K562 (cell line): ENCODE results near the gene HTR5A. TPM values are rescaled to one million over a fixed set of nuclear protein-coding genes. Genes with fewer than 3 reads are reported as not detected.

Source experiments
- ATAC-seq: fragments of 200-7000 bp; cut with Tn5 transposase; 3 replicates; pipeline ENCODE4 v1.9.1; 2020; ENCODE audit warnings: moderate library complexity
- BruUV-seq: library from RNA; stranded (reverse); fragments of 400-500 nt; replicated peaks from 2 replicates; lab custom pipeline; 2021; lab: Mats Ljungman, UMichigan
- CTCF ChIA-PET: fragments of 300-600 bp; formaldehyde crosslinking; extraction: SDS; loops from one replicate; lab custom pipeline; 2021; ENCODE audit warnings: low intra/inter-chr PET ratio; lab: Yijun Ruan, JAX
- POLR2A ChIA-PET: fragments of 300-600, 350-650 bp; sonication (Branson Sonifier 250); formaldehyde crosslinking; extraction: SDS; loops from one replicate; lab custom pipeline; 2021; ENCODE audit warnings: antibody characterized with exemption, inconsistent platforms; lab: Yijun Ruan, JAX
- DNase-seq, 4 experiments: peaks; one replicate each; pipeline versions ENCODE4 v3.0.0 to v3.0.0-alpha.2; 2011 to 2018; ENCODE audit warnings: low spot score in 3 of 4, mixed read lengths in 3 of 4; ENCODE audit errors: extremely low read depth in 1 of 4
- FAIRE-seq: peaks from 2 replicates; lab custom pipeline; 2011; peaks lifted over from hg19 to GRCh38; lab: Jason Lieb, UNC
- H2AFZ ChIP-seq: 2 replicates; pipeline ENCODE4 v1.6.0; 2011; ENCODE audit warnings: low read depth, low read length, control low read depth, inconsistent platforms
- H3K27ac ChIP-seq: fragments of 200-600 bp; 3 replicates; pipeline ENCODE4 v1.8.0; 2011; ENCODE audit warnings: low read depth, mild to moderate bottlenecking, control low read depth, inconsistent platforms, low read length, moderate library complexity, mixed read lengths; ENCODE audit errors: extremely low read depth
- H3K27me3 ChIP-seq, 2 experiments: fragments of 300-600 bp in 1 of 2; 2 replicates in 1 of 2; 3 replicates in 1 of 2; pipeline versions ENCODE4 v1.6.0 to v1.8.0; 2011; ENCODE audit warnings: inconsistent platforms in 2 of 2, low read length in 2 of 2, mild to moderate bottlenecking in 1 of 2, mixed read lengths in 1 of 2, moderate library complexity in 1 of 2; ENCODE audit not compliant: control insufficient read depth in 2 of 2, insufficient read depth in 2 of 2
- H3K36me3 ChIP-seq: fragments of 300-600 bp; 3 replicates; pipeline ENCODE4 v1.8.0; 2011; ENCODE audit warnings: mild to moderate bottlenecking, low read length, inconsistent platforms; ENCODE audit not compliant: control insufficient read depth, insufficient read depth
- H3K4me1 ChIP-seq, 2 experiments: fragments of 200-600 bp in 1 of 2; replicated peaks in 1 of 2; 2 replicates in 1 of 2; 3 replicates in 1 of 2; pipeline versions ENCODE4 v1.5.1 to v1.8.0; 2011; ENCODE audit warnings: inconsistent platforms in 2 of 2, low read length in 2 of 2, mild to moderate bottlenecking in 1 of 2, mixed read lengths in 1 of 2, moderate library complexity in 1 of 2; ENCODE audit not compliant: control insufficient read depth in 2 of 2, insufficient read depth in 2 of 2
- H3K4me2 ChIP-seq: 2 replicates; pipeline ENCODE4 v1.6.1; 2011; ENCODE audit warnings: low read length, control low read depth, inconsistent platforms, mixed read lengths; ENCODE audit not compliant: insufficient read depth
- H3K4me3 ChIP-seq: fragments of 200-600 bp; sonication (generic), shearing (Covaris generic); 2 replicates; pipeline ENCODE4 v1.5.1; 2016; ENCODE audit warnings: control low read depth, inconsistent platforms
- H3K79me2 ChIP-seq: fragments of 200-600 bp; 3 replicates; pipeline ENCODE4 v1.8.0; 2011; ENCODE audit warnings: low read length, inconsistent platforms; ENCODE audit not compliant: control insufficient read depth, insufficient read depth
- H3K9ac ChIP-seq, 2 experiments: 2 replicates each; pipeline versions ENCODE4 v1.6.0 to v1.6.1; 2011; ENCODE audit warnings: low read depth in 2 of 2, low read length in 2 of 2, control low read depth in 1 of 2, inconsistent platforms in 1 of 2, mild to moderate bottlenecking in 1 of 2, mixed read lengths in 1 of 2; ENCODE audit not compliant: insufficient read depth in 1 of 2
- H3K9me1 ChIP-seq: one replicate; pipeline ENCODE4 v1.6.0; 2011; ENCODE audit warnings: inconsistent platforms, mild to moderate bottlenecking, low read length, moderate library complexity; ENCODE audit not compliant: control insufficient read depth, insufficient read depth
- H3K9me3 ChIP-seq: replicated peaks from 2 replicates; pipeline ENCODE4 v1.5.1; 2011; ENCODE audit warnings: low read depth, low read length, inconsistent platforms; ENCODE audit not compliant: control insufficient read depth, insufficient read depth
- H4K20me1 ChIP-seq: replicated peaks from 2 replicates; pipeline ENCODE4 v1.6.1; 2011; ENCODE audit warnings: low read length, inconsistent platforms, mixed read lengths; ENCODE audit not compliant: control insufficient read depth, insufficient read depth
- BCOR ChIP-seq: fragments of 450-650 bp; IDR thresholded peaks from 2 replicates; pipeline ENCODE4 v1.6.1; 2016
- CAMTA2 ChIP-seq: fragments of 250-450 bp; sonication (Bioruptor Pico); conservative IDR thresholded peaks from 2 replicates; pipeline ENCODE4 v1.5.1; 2022
- CUX1 ChIP-seq: fragments of 200-800 bp; sonication (Bioruptor generic); IDR thresholded peaks from 2 replicates; pipeline ENCODE4 v1.6.1; 2016; ENCODE audit warnings: missing genetic modification characterization, missing compliant biosample characterization
- DACH1 ChIP-seq: fragments of 450-650 bp; IDR thresholded peaks from 2 replicates; pipeline ENCODE4 v1.6.1; 2018; ENCODE audit not compliant: partially characterized antibody
- EGR1 ChIP-seq: fragments of 450-650 bp; conservative IDR thresholded peaks from 2 replicates; pipeline ENCODE4 v1.6.1; 2017; ENCODE audit warnings: mild to moderate bottlenecking
- ETV1 ChIP-seq: fragments of 450-650 bp; conservative IDR thresholded peaks from 2 replicates; pipeline ENCODE4 v1.6.1; 2016; ENCODE audit warnings: missing genetic modification characterization, control low read depth, low read depth, missing compliant biosample characterization
- GABPB2 ChIP-seq: fragments of 250-450 bp; sonication (Bioruptor Pico); conservative IDR thresholded peaks from 2 replicates; pipeline ENCODE4 v1.5.1; 2021; ENCODE audit warnings: mild to moderate bottlenecking
- GATAD2B ChIP-seq: fragments of 450-650 bp; IDR thresholded peaks from 2 replicates; pipeline ENCODE4 v1.6.1; 2017; ENCODE audit warnings: mild to moderate bottlenecking, borderline replicate concordance
- HOMEZ ChIP-seq: fragments of 250-450 bp; sonication (Bioruptor Pico); IDR thresholded peaks from 2 replicates; pipeline ENCODE4 v1.4.0; 2020; ENCODE audit warnings: mild to moderate bottlenecking, moderate library complexity
- JUND ChIP-seq, 2 experiments: IDR thresholded peaks; 2 replicates in 1 of 2; 3 replicates in 1 of 2; pipeline ENCODE4 v1.6.1; 2011; ENCODE audit warnings: borderline replicate concordance in 2 of 2, low read depth in 2 of 2, low read length in 2 of 2, improper control_type of control experiment in 1 of 2, missing biosample characterization in 1 of 2, missing genetic modification characterization in 1 of 2, missing genetic modification reagents in 1 of 2
- PPARD ChIP-seq: fragments of 250-450 bp; sonication (Bioruptor Pico); IDR thresholded peaks from 2 replicates; pipeline ENCODE4 v1.8.0; 2022; ENCODE audit warnings: inconsistent platforms, mild to moderate bottlenecking, moderate library complexity
- SMAD3 ChIP-seq: fragments of 450-650 bp; formaldehyde crosslinking; conservative IDR thresholded peaks from 2 replicates; pipeline ENCODE4 v1.4.0; 2020; ENCODE audit warnings: mild to moderate bottlenecking
- SMAD4 ChIP-seq: fragments of 250-450 bp; sonication (Bioruptor Pico); conservative IDR thresholded peaks from 2 replicates; pipeline ENCODE4 v1.8.0; 2021; ENCODE audit warnings: inconsistent platforms, mild to moderate bottlenecking, moderate library complexity
- SREBF2 ChIP-seq: sonication (generic); formaldehyde crosslinking; IDR thresholded peaks from 2 replicates; pipeline ENCODE4 v1.4.0; 2020; ENCODE audit warnings: mild to moderate bottlenecking, missing genetic modification reagents
- ZSCAN32 ChIP-seq: fragments of 450-650 bp; formaldehyde crosslinking; IDR thresholded peaks from 2 replicates; pipeline ENCODE4 v1.4.0; 2020; ENCODE audit warnings: mild to moderate bottlenecking, moderate library complexity
- WGBS: fragments of 100-300 bp; shearing (Covaris generic); methylation state at CpG from one replicate; pipeline ENCODE4 v1.1.6; 2016; ENCODE audit warnings: low coverage, mixed read lengths; ENCODE audit not compliant: insufficient coverage; ENCODE audit errors: missing lambda C conversion rate; 5-methylcytosine and 5-hydroxymethylcytosine counted together
- in situ Hi-C: fragments of 300-500 bp; cut with MboI; formaldehyde crosslinking; loops from 4 replicates; pipeline ENCODE4 v1.15.0; 2018; ENCODE audit warnings: inconsistent platforms, mixed read lengths
- intact Hi-C: fragments of 100-400 bp; cut with micrococcal nuclease; formaldehyde crosslinking; loops from 2 replicates; pipeline ENCODE4 v1.14.2; 2022
- polyA plus RNA-seq, 8 experiments: library from polyadenylated mRNA; depleted of rRNA in 4 of 8; stranded (reverse) in 5 of 8; unstranded in 3 of 8; fragments of >200 nt; fragmentation: Nextera tagmentation in 2 of 8; fragmentation: Illumina TruSeq in 1 of 8; extraction: Ambion mirVana in 2 of 8; extraction: Trizol in 1 of 8; gene quantifications; 2 replicates each; pipeline versions ENCODE4 v1.2.1 to v1.2.3, GENCODE V29; 2011 to 2014; ENCODE audit warnings: inconsistent platforms in 1 of 8, missing spikeins in 1 of 8
- total RNA-seq, 7 experiments: library from RNA; depleted of rRNA in 6 of 7; stranded (reverse); fragments of >200 nt in 6 of 7; fragmentation: Illumina TruSeq in 2 of 7; extraction: Trizol in 2 of 7; gene quantifications; 2 replicates each; pipeline versions ENCODE4 v1.2.1 to v1.2.3, GENCODE V29; 2011 to 2021; ENCODE audit warnings: low replicate concordance in 1 of 7

HTR5A gene
- total and polyA plus RNA-seq, 9 of the 15 experiments (the other 6 are each of a cell fraction or from before 2014, with no cell fraction given): 0.06 TPM; not detected in 8

GRCh38 chr7:155090684-155091083 is 20.6 kb downstream of the HTR5A start:
- Histone ChIP-seq H3K79me2 (no peaks in the 10 kb centered on the region), H3K4me2 (no peak overlapping the region), H3K27ac (no peak overlapping the region), H3K4me1 (no peaks in the 10 kb centered on the region), H3K9me3 (no peaks in the 10 kb centered on the region), H4K20me1 (no peaks in the 10 kb centered on the region), H3K4me3 (no peak overlapping the region), H2AFZ (no peak overlapping the region), H3K27me3 (peaks cover 23 to 47% of the 10 kb centered on the region in 2 experiments), H3K9me1 (no peaks in the 10 kb centered on the region), H3K9ac (no peak overlapping the region), H3K36me3 (no peaks in the 10 kb centered on the region)
- no peak for FAIRE-seq
- WGBS: 0% methylated on average over 4 of the region's 4 CpGs
- ChIA-PET POLR2A (no interaction called here), CTCF (no interaction called here)
- no peak for TF ChIP-seq SMAD4 (CRISPR knock-in tag)
- TF ChIP-seq HOMEZ: no peak
- TF ChIP-seq EGR1: 0 out of 2 replicates have a peak, but pooled peaks have one; percentile 17
- TF ChIP-seq GABPB2: no peak
- peak; percentile 23; the same call in 1 of the 2 replicates for TF ChIP-seq JUND (IDR thresholded peaks at IDR 0.05; ENCODE audit: borderline replicate concordance, low read depth, low read length)
- no peak for TF ChIP-seq JUND (tag; IDR thresholded peaks at IDR 0.05; ENCODE audit: borderline replicate concordance, low read depth, low read length)
- no peak for TF ChIP-seq GATAD2B
- TF ChIP-seq ETV1 (tag): no peak
- no peak for TF ChIP-seq CAMTA2
- TF ChIP-seq BCOR: no peak
- no peak for TF ChIP-seq SMAD3 (CRISPR knock-in tag)
- TF ChIP-seq SREBF2 (CRISPR knock-in tag): no peak
- no peak for TF ChIP-seq DACH1
- no peak for TF ChIP-seq CUX1 (CRISPR knock-in tag)
- no peak for TF ChIP-seq PPARD
- TF ChIP-seq ZSCAN32 (CRISPR knock-in tag): no peak
- DNase-seq: peak in 1 of 4 experiments; percentile 8
- no TSS peak for BruUV-seq
- ATAC-seq: no peak
- intact Hi-C loops: no loop called here
- in situ Hi-C loops: no loop called here
